ENCODE data around the gene TESK2. TPM values are rescaled to one million over a fixed set of nuclear protein-coding genes. Genes with fewer than 3 reads are reported as not detected.

The TESK2 gene
- total and polyA plus RNA-seq, 4 donors = 1.8 to 8.7 (median 3.6) TPM

- Histone ChIP-seq H3K27me3 (ENCODE audit: control insufficient read depth in 3 of 3, insufficient read depth in 3 of 3, low read length in 2 of 3) (no peaks in the 10 kb centered on the region), H3K9ac (ENCODE audit: insufficient read depth in 1 of 2, low read length in 2 of 2) (no peak overlapping the region), H3K4me1 (ENCODE audit: control insufficient read depth in 5 of 5, insufficient read depth in 5 of 5, low read length in 5 of 5) (no peaks in the 10 kb centered on the region), H3K27ac (ENCODE audit: low read depth in 1 of 2, low read length in 1 of 2) (no peak overlapping the region), H3K4me3 (no peak overlapping the region), H3K36me3 (ENCODE audit: control insufficient read depth in 4 of 4, insufficient read depth in 4 of 4, low read length in 4 of 4) (no peaks in the 10 kb centered on the region), H3K9me3 (ENCODE audit: control insufficient read depth in 4 of 4, insufficient read depth in 3 of 4, low read length in 3 of 4) (no peaks in the 10 kb centered on the region)
- ATAC-seq (ENCODE audit: insufficient read depth, low FRiP score) = no peak
- no peak for DNase-seq
- no peak for TF ChIP-seq CTCF (IDR thresholded peaks at IDR 0.05; ENCODE audit: control extremely low read depth, extremely low read depth)
Measured at GRCh38 chr1:45465277-45465676, 25.7 kb downstream of the TESK2 start.

DNA sequence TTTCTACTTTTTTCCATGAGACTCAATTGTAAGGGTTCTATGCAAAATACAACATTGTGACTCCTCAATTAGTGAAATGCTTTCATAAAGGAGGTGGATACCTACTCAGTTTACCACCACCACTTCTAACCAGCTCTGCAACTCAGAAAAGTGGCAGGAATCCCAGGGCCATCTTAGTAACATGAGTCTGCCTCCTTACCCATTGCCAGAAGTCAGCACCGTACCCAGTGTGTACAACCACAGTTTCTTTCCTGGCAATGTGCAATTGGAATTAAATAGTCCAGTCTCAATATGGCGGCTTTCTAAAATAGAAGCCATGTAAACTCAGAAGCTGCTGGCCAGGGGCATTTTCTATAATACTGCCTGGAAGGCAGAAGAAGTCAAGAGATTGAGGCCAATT is 32.1 kb downstream of the TESK2 start:
- ATAC-seq (ENCODE audit: insufficient read depth, low FRiP score) = no peak
- no peak overlapping the region for H3K9ac ChIP-seq (ENCODE audit: insufficient read depth in 1 of 2, low read length in 2 of 2)
- WGBS, 2 donors = 98% methylated on average over 2 of the region's 2 CpGs
- no peaks in the 10 kb centered on the region for H3K9me3 ChIP-seq (ENCODE audit: control insufficient read depth in 4 of 4, insufficient read depth in 3 of 4, low read length in 3 of 4)
- H3K27me3 ChIP-seq (ENCODE audit: control insufficient read depth in 3 of 3, insufficient read depth in 3 of 3, low read length in 2 of 3) = no peaks in the 10 kb centered on the region
- DNase-seq = no peak
- peaks cover 0 to 2% (median 0%) of the 10 kb centered on the region in 4 donors for H3K36me3 ChIP-seq (ENCODE audit: control insufficient read depth in 4 of 4, insufficient read depth in 4 of 4, low read length in 4 of 4)
- no peak overlapping the region for H3K4me3 ChIP-seq
- no peak overlapping the region for H3K27ac ChIP-seq (ENCODE audit: low read depth in 1 of 2, low read length in 1 of 2)
- no peaks in the 10 kb centered on the region for H3K4me1 ChIP-seq (ENCODE audit: control insufficient read depth in 5 of 5, insufficient read depth in 5 of 5, low read length in 5 of 5)
- no peak for TF ChIP-seq CTCF (IDR thresholded peaks at IDR 0.05; ENCODE audit: control extremely low read depth, extremely low read depth)

GRCh38 chr1:45456531-45456930 is 34.4 kb downstream of the TESK2 start:
- Histone ChIP-seq H3K4me1 (ENCODE audit: control insufficient read depth in 5 of 5, insufficient read depth in 5 of 5, low read length in 5 of 5) (no peaks in the 10 kb centered on the region), H3K27ac (ENCODE audit: low read depth in 1 of 2, low read length in 1 of 2) (no peak overlapping the region), H3K9ac (ENCODE audit: insufficient read depth in 1 of 2, low read length in 2 of 2) (no peak overlapping the region), H3K4me3 (no peak overlapping the region), H3K36me3 (ENCODE audit: control insufficient read depth in 4 of 4, insufficient read depth in 4 of 4, low read length in 4 of 4) (peaks cover 0 to 2% (median 0%) of the 10 kb centered on the region in 4 donors), H3K27me3 (ENCODE audit: control insufficient read depth in 3 of 3, insufficient read depth in 3 of 3, low read length in 2 of 3) (no peaks in the 10 kb centered on the region), H3K9me3 (ENCODE audit: control insufficient read depth in 4 of 4, insufficient read depth in 3 of 4, low read length in 3 of 4) (no peaks in the 10 kb centered on the region)
- DNase-seq = no peak
- no peak for TF ChIP-seq CTCF (IDR thresholded peaks at IDR 0.05; ENCODE audit: control extremely low read depth, extremely low read depth)
- ATAC-seq (ENCODE audit: insufficient read depth, low FRiP score) = no peak

DNA sequence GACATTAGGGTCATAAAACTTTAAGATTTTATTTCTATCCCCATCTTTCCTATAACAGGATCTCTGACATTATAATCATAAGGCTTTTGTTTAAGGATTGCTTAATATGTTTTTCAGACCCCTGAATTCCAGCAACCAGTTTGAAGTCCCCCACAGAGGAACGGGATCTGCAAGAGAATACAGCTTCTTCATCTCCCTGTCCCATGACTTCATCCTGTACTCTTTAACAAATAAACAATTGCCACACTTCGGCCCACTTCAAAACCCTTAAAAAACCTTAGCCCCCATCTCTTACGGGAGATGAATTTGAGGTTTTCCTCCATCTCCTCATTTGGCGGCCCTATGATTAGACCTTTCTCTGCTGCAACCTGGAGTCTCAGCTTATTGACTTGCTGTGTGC is 35.8 kb downstream of the TESK2 start:
- Histone ChIP-seq H3K4me3 (no peak overlapping the region), H3K9me3 (ENCODE audit: control insufficient read depth in 4 of 4, insufficient read depth in 3 of 4, low read length in 3 of 4) (no peaks in the 10 kb centered on the region), H3K27ac (ENCODE audit: low read depth in 1 of 2, low read length in 1 of 2) (no peak overlapping the region), H3K4me1 (ENCODE audit: control insufficient read depth in 5 of 5, insufficient read depth in 5 of 5, low read length in 5 of 5) (no peaks in the 10 kb centered on the region), H3K36me3 (ENCODE audit: control insufficient read depth in 4 of 4, insufficient read depth in 4 of 4, low read length in 4 of 4) (peaks cover 0 to 2% (median 0%) of the 10 kb centered on the region in 4 donors), H3K27me3 (ENCODE audit: control insufficient read depth in 3 of 3, insufficient read depth in 3 of 3, low read length in 2 of 3) (no peaks in the 10 kb centered on the region), H3K9ac (ENCODE audit: insufficient read depth in 1 of 2, low read length in 2 of 2) (no peak overlapping the region)
- WGBS, 2 donors = 84 to 89% methylated on average over 4 of the region's 4 CpGs
- no peak for TF ChIP-seq CTCF (IDR thresholded peaks at IDR 0.05; ENCODE audit: control extremely low read depth, extremely low read depth)
- no peak for ATAC-seq (ENCODE audit: insufficient read depth, low FRiP score)
- DNase-seq = peak in 1 of 3 donors; percentile 16

Measured in lung (tissue), 12 donors.